HG03196 (cell line): ENCODE results near the gene PABPN1.
"Not testable (repeated sequence)": the region's sequence is repeated elsewhere in the genome, so short reads cannot be mapped to it uniquely, and the experiment has no call there.

ENCODE experiments used
- ATAC-seq: cut with Tn5 transposase; IDR thresholded peaks from one replicate; pipeline ENCODE4 v1.9.1; 2021; ENCODE audit not compliant: unreplicated experiment

PABPN1 gene, protein sequence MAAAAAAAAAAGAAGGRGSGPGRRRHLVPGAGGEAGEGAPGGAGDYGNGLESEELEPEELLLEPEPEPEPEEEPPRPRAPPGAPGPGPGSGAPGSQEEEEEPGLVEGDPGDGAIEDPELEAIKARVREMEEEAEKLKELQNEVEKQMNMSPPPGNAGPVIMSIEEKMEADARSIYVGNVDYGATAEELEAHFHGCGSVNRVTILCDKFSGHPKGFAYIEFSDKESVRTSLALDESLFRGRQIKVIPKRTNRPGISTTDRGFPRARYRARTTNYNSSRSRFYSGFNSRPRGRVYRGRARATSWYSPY

DNA sequence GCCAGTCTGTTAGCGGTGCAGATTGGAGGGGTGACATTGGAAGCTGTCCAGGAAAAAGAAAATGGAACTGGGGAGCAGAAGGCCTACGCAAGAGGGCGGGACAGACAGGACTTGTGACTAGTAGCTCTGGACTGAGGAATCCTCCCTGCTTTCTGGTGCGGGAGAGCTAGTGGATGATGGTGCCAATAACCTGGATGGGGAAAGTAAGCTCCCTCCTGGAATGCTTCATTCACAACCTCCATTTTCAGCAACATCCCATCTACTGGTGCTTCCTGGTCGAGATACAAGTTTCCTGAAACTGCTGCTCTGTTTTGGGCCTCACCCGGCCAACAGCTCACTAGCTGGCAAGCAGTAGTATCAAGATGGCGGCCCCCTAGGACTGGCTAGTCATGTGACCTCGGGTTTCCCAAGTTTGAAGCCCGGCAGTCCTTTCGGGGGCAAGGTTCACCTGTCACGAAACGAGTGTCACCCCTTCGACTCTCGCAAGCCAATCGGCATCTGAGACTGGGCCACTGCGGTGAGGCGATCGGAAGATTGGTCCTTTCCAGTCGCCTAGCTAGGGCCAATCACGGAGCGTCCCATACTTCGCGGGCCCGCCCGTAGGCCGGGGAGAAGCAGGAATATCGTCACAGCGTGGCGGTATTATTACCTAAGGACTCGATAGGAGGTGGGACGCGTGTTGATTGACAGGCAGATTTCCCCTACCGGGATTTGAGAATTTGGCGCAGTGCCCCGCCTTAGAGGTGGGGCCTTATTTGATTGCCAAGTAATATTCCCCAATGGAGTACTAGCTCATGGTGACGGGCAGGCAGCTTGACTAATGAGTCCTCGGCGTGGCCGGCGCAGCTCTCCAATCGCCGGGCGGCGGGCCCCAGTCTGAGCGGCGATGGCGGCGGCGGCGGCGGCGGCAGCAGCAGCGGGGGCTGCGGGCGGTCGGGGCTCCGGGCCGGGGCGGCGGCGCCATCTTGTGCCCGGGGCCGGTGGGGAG, at the start of gene PABPN1:
PABPN1 (plus strand) TSS at position 874 of the 988 bp plus-strand sequence; CDS start at position 887, 13 bp downstream.
- ATAC-seq, result peak; percentile 88

DNA sequence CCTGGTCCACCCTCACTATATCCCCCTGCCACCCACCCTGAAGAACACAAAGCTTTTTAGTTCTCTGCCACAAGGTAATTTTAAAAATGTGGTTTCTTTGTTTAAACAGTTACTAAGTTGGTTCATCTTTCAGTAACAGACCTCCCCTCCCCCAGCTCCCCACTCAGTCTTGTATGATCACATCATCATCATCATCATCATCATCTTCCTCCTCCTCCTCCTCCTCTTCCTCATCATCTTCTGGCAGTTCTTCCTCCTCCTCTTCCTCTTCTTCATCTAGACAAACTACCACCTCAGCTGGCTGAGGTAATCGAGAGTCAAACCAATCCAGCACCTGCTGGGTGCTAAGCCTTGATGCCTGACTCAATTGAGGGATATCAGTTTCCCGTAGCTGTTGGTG, 45.8 kb upstream of the PABPN1 start:
- no peak for ATAC-seq

DNA sequence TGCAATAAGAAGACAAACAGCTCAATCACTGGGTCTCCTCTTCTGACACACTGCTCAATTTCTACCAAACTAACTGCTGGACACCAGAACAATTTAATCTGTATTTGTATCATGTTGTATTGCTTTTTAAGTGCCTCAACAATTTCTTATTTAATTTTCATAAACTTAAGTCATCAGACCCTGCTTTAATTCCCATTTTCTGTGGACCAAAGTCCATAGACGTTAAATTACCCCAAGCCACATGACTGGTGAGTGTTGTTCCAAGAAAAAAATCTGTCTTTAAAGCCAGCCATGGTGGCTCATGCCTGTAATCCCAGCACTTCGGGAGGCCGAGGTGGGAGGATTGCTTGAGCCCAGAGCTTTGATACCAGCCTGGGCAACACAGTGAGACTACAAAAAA, 44.1 kb upstream of the PABPN1 start:
- no peak for ATAC-seq

DNA sequence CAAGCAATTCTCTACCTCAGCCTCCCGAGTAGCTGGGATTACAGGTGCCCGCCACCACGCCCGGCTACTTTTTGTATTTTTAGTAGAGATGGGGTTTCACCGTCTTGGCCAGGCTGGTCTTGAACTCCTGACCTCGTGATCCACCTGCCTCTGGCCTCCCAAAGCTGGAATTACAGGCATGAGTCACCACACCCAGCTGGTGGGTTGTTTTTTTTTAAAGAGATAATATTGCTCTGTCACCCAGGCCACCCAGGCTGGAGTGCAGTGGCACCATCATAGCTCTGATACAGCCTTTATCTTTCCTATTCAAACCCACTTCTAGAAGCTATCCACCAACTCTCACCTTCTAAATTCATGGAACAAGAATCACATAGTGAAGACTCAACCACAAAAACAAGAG, 43.3 kb upstream of the PABPN1 start:
- ATAC-seq, result not testable (repeated sequence)

DNA sequence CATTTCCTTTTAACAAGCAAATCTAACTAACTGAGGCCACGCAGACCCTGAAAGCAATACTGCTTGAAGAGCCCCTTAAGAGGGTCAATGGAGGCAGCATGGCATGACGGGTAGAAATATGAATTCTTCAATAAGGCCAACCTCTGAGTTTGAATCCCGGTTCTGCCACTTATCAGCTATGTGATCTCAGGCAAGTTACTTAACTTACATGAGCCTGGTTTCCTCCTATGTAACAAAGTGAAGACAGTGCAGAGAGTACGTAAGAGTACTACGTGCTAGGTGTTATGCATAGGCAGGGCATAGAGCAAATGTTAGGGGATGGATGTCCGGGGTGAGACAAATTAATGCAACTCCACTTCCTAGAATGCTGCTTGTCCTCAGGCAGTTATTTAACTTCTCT, 40.0 kb upstream of the PABPN1 start:
- no peak for ATAC-seq

DNA sequence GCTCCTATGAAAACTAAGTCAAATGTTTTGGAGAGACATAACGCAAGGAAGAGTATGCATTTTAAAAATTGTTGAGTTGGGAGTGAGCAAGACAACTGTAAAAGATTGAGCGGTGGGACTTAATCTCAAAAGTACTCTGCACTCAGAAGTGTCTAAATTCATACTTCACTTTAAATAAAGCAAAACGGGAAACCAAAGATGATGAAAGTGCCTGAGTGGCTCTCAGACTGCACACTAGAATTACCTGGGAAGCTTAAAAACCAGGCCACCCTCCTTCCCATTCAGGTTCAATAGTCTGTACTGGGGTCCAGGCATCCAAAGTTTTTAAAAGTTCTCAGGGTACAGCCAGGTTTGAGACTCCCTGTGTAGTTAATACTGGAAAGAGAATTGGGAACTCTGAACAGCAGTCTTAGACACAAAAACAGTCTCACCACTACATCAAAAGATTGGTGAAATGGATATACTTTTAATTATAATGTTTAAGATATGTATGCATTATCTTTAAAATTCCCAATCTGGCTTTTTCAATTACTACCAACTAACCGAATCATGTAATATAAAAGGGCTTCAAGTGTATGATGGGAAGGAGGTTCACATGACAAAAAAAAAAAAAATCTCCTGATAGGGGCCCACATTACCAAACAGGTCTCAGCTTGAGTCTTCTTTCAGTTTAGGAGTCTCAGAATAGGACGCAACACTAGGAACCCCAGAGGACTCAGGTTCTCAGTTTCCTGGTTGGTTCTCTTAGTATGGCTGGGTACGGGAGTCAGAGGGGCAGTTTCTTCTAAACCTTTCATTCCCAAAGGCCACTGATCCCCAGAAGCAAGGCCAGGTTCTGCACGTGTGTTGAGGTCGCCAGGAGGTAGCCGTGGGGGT, 36.4 kb upstream of the PABPN1 start:
- ATAC-seq, result no peak

DNA sequence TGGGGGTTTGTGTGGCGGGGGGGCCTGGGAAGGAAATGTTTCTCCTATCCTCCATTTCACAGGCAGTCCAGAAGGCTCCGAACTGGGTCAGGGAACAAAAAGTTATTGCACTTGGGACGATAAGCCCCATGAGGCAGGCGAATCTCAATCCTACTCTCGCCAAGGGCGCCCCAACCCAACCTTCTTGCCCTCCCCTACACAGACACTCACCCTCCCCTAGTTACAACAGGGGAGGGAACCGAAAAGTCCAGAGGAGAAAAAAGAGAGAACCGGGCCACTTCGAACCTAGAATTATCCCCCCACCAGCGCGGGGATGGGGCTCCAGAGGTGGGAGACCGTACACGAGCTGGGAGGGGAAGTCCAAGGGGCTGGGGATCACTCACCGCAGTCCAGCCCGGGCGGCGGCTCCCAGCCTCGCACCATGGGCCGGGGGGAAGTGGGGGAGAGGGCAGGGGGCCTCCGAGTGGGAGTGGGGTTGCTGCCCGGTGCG, 35.7 kb upstream of the PABPN1 start:
- ATAC-seq, result peak; percentile 21

DNA sequence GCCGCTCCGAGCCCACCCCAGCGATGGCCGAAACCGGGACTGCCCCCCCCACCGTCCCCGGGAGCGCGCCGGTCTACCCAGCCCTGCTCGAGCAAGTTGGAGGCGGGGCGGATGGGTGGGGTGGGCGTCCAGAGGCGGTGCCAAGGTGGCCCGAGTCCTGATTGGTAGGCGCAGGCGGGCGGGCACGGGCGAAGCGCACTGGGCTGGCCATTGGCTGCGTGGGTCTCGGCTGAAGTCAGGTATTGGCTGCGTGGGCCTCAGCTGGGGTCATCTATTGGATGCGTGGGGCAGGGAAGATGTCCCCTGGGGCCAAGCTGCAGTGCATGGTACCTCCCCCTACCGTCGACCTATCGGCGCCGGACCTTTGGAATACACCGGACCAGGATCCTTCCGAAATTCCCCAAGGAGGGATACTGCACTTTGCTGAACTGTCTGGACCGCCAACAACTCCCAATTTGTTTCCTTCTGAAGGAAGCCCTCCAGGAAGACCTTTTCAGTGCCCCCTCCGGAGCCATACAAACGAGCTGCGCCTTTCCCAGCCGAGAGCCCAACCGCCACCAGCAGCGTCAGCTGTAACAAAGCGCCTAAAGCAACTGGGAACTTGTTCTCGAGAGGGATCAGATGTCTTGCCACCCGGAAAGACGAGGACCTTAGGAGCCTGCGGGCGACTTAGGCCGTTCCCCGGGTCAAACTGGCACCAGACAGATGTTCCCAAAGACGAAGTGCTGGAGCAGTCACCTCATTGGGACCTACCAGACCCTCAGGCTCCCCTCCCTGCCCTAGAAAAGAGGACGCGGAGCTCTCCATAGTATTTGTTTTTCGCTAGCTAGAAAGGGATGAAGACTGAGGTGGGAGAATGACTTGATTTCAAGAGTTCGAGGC, 35.0 kb upstream of the PABPN1 start, which contains the start of gene HOMEZ:
HOMEZ (minus strand) TSS at position 113 of the 882 bp plus-strand sequence. CDS start 180 bp downstream, outside the sequence.
- ATAC-seq, result peak; percentile 98

DNA sequence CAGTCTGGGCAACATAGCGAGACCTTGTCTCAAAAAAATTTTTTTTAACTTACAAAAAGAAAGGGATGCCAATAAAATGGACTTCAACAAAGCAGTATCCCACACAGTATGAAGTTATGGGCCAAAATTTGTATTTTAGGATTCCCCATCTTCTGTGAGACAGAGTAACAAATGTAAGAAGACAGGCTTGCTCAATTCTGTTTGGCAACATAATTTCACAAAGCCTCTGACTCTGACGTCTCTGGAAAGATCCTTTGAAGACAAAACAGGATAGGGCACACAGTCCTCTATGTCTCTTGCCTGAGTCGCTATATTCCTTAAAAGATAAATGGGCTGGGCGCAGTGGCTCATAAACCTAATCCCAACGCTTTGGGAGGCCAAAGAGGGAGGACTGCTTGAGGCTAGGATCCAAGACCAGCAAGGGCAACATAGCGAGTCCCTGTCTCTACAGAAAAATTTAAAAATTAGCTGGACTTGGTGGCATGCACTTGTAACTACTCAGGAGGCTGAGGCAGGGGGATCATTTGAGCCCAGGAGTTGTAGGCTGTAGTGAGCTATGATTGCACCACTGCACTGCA, 34.3 kb upstream of the PABPN1 start:
- no peak for ATAC-seq

DNA sequence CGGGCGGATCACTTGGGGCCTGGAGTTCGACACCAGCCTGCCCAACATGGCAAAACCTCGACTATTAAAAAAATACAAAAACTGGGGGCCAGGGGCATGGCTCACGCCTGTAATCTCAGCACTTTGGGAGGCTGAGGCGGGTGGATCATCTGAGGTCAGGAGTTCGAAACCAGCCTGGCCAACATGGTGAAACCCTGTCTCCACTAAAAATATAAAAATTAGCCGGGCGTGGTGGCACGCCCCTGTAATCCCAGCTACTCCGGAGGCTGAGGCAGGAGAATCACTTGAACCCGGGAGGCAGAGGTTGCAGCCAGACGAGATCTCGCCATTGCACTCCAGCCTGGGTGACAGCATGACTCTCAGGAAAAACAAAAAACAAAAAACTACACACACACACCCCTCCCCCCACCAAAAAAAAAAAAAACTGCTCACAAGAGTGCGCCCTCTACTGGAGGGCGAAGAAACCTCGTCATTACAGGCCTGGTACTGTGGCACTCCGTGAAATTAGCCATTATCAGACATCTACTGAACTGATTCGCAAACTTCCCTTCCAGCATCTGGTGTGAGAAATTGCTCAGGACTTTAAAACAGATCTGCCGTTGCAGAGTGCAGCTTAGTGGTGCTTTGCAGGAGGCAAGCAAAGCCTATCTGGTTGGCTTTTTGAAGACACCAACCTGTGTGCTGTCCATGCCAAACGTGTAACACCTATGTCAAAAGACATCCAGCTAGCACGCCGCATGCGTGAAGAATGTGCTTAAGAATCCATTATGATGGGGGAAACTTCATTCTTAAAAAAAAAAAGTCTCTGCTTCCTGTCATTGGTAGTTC, 26.3 kb upstream of the PABPN1 start:
- no peak for ATAC-seq

DNA sequence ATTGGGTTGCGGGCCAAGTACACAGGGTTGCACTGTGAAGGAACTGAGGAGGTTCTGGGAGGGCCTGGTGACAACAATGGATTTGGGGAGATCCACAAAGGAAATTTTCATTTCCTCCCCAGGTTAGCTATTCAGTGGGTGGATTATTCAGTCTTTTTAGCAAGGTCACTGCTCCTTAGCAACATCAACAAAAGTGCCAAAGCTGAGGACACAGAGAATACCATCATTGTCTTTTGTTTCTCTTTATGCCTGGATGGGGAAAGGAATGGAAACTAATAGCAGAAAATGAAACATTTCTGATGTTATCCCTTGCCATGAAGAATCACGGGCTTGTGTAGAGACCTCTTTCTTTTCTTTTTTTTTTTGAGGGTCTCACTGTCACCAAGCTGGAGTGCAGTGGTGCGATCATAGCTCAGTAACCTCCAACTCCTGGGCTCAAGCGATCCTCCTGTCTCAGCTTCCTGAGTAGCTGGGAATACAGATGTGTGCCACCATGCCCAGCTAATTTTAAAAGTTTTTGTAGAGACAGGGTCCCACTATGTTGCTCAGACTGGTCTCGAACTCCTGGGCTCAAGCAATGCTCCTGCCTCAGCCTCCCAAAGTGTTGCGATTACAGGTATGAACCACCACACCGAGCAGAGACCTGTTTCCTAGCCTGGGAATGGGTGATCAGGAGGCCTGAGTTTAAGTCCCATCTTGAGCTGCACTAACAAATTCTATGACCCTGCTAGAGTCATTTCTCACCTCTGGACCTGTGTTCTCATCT, 25.1 kb upstream of the PABPN1 start:
- no peak for ATAC-seq

DNA sequence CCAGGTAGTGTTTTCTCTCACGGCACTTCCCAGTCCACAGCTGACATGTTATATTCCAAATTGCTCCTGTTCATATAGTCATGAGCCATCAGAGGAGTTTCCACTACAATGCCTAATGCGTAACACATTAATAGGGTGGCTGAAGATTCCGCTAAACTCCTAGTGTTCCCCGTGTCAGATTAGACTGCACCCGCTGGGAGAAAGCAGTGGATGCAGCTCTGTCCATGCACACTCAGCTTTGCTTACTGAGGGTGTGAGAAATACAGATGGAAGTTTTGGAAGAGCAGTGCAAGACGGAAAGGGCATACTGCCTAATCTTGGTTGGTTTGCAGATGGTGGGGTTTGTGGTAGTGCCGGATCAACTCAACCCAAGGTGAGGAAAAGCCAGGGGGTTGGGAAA, 24.2 kb upstream of the PABPN1 start:
- no peak for ATAC-seq

DNA sequence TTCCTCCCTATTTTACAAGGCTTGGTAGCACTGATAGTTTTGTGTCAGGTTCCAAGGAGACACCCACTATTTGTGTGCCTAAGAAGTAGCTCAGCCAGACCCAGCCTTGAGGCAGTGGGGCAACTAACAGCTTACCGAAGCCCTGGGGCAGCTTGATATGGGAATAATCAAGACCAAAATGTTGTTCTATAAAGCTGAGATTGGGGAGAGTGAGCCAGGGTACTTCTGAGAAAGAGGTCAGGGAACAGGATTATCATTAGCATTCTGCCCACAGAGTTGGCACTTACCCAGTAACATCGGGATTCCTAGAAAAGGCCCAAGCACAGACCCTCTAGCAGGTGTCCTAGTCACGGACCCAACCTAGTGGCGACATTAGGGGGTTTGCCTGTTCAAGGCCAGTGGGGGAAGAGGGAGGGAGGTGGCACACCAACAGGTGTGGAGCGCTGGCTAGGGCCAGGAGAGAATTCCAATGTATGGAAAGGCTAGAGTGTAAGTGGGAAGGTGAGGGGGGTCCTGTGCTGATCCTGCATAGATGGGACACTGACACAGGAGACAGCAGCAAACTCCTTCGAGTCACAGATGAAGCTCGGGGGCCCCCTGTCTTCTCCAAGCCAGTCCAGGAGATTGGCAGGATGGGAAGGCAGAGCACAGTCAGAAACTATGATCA, 23.5 kb upstream of the PABPN1 start:
- no peak for ATAC-seq

DNA sequence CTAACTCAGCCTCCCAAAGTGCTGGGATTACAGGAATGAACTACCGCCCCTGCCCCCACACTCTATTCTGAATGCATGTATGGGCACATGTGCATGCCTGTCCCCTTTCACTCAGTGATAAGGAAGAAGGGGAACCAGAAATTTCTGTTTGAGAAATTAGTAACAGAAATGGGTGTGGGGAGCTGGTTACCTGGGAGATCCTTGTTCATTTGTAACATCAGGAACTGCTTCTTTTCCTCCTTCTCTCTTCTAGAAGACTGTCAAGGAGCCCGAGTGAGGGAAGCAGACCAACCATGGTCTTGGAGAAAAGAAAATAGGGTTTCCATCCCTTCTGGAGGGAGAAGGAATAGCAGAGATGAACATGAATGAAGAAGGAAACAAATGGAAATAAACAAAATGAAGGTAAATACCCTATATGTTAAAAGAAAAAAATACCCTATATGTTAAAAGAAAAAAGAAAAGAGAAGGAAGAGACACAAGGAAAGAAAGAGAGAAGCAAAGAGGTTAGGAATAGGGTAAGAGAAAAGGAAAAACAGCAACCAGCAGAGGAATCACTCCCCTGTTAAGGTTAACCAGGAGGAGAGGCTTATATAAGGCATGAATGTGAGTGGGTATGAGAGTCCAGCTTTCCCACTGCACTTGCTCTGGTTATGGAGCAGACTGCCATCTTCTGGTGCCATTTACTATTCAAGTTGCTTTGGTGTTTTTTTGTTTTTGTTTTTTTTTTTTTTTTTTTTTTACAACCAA, 21.9 kb upstream of the PABPN1 start:
- no peak for ATAC-seq

DNA sequence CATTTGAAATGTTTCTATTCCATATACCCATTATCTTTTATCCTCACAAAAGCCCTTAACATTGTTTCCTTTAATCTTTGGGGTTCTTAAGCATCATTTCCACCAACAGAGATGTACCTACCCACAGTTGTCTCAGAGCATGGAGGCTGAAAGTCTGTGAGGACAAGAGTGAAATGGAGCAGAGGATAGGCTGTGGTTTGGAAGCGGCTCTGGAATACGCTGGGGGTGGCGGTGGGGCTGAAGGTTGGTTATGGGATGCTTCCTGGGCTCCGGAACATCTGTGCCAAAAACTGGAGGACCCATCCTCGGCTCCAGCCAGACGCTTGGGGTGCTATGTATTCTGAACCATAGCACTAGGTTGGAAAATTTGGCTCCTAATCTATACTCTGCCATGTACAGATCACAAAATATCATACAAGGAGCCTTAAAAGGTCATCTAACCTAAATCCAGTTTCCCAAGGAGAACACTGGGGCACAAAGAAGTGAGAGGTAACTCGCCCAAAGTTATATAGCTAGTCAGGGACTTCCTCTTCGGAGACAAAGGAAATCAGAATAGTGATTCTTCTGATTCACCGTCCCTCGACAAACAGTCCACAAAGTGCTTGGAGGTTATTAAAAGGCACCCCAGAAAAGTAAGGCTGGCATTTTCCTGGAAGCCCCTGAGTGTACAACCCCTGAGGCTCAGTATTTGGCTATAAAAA, 21.1 kb upstream of the PABPN1 start:
- ATAC-seq, result no peak

DNA sequence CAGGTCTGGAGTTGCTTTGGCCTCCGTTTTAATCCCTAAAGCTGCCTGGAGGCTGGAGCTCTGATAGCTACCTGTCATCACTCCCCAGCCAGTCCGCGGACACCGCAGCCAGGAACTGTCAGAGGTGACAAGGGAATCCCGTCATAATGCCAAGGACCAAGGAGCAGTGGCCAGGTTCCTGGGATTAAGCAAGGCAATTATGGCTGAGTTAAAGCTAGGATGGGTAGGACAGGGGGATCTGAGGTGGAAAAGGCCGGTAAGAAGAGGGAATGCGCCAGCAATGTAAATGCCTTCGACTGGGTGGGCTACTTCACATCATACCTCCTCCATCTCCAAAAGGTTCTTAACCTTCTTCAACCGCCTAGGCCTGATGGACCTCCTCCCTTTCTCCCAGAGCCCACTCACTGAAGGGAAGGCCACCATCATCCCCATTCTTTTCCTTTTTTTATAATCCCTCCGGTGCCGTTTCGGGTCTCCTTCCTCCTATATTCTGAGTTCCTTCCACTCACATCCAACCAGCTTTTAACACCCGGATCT, 20.5 kb upstream of the PABPN1 start:
- no peak for ATAC-seq
